Panc1 (cell line): ENCODE measurements around the gene DUSP12.

ENCODE experiments used
- CTCF ChIP-seq: fragments of 450-650 bp; IDR thresholded peaks from 2 replicates; pipeline ENCODE4 v1.5.1; 2017; ENCODE audit warnings: mild to moderate bottlenecking
- POLR2AphosphoS5 ChIP-seq: IDR thresholded peaks from 2 replicates; pipeline ENCODE4 v1.6.1; 2012; ENCODE audit warnings: mild to moderate bottlenecking, low read depth, low read length, moderate library complexity

DNA sequence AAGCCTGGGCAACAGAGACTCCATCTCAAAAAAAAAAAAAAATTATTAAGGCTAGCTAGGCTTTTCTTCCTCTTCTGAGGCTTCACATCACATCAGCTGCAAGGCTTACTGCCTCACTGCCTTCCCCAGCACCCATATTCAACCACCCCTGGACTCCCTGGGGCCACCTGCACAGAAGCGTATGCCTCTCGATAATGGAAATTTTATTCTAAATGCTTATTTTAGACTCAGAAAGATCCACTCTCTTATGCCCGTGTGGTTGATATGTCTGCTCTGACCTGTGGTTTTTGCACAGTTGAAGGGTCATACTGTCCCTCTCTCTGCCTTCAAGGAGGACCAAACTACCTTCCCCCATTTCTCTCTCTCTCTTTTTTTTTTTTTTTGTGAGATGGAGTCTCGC lies 44.0 kb upstream of the DUSP12 start:
- TF ChIP-seq CTCF = no peak
- TF ChIP-seq POLR2AphosphoS5 = no peak
